Endometrial microvascular endothelial cells (primary cell): Measurements from ENCODE around the gene EYA3. TPM values are rescaled to one million over a fixed set of nuclear protein-coding genes. Genes with fewer than 3 reads are reported as not detected.

Source experiments
- in situ Hi-C: cut with HindIII; loops from 2 replicates; pipeline ENCODE4 v1.10.0; 2017; ENCODE audit warnings: low sequenced_read_pairs, low pct_unique_long_range_greater_than_20kb; ENCODE audit errors: inconsistent ontology term
- total RNA-seq: library from RNA; depleted of rRNA; stranded (reverse); fragments of >200 nt; gene quantifications from one replicate; pipeline ENCODE4 v1.2.3, GENCODE V29; 2015; ENCODE audit errors: inconsistent ontology term

Gene EYA3
- total RNA-seq, 1 donor from 2014 or later, result 15.1 TPM

- in situ Hi-C loops, result no loop called here
Measured at GRCh38 chr1:27928216-27928954, 160.0 kb downstream of the EYA3 start.

GRCh38 chr1:27922272-27922671 lies 166.1 kb downstream of the EYA3 start:
- in situ Hi-C loops, result no loop called here

Other genes starting within 250 kb of the EYA3 start
- gene THEMIS2, start 216.1 kb downstream of the EYA3 start, total RNA-seq, result 22.0 TPM
- 47.0 TPM for gene RPA2, start 174.0 kb downstream of the EYA3 start, total RNA-seq
- 0.37 TPM for gene SMPDL3B, start 153.6 kb downstream of the EYA3 start, total RNA-seq
- gene XKR8, start 128.6 kb downstream of the EYA3 start, total RNA-seq, result 14.5 TPM
- 0.09 TPM for gene PTAFR, start 88.1 kb upstream of the EYA3 start, total RNA-seq
- gene DNAJC8, start 144.4 kb upstream of the EYA3 start, total RNA-seq, result 57.1 TPM
- gene ATP5IF1, start 147.5 kb upstream of the EYA3 start, total RNA-seq, result 247 TPM
- 20.3 TPM for gene SESN2, start 170.9 kb upstream of the EYA3 start, total RNA-seq
- gene MED18, start 240.4 kb upstream of the EYA3 start, total RNA-seq, result 17.7 TPM